ENCODE measurements around the gene NFATC4. TPM values are rescaled to one million over a fixed set of nuclear protein-coding genes. Genes with fewer than 3 reads are reported as not detected.

The NFATC4 gene
- total RNA-seq, 2 experiments from 2014 or later: not detected

- H3K36me3 ChIP-seq (ENCODE audit: insufficient read depth, low read length): no peaks in the 10 kb centered on the region
- POLR2A ChIA-PET: no interaction called here
- no peak overlapping the region for H3K27ac ChIP-seq (ENCODE audit: low read depth in 1 of 2, low read length in 2 of 2)
- DNase-seq (no peak), ATAC-seq (ENCODE audit: poor library complexity) (no peak)
- no peaks in the 10 kb centered on the region for H3K27me3 ChIP-seq (ENCODE audit: control insufficient read depth in 1 of 2, insufficient read depth in 2 of 2, low read length in 2 of 2)
- H3K9me3 ChIP-seq (ENCODE audit: control insufficient read depth in 1 of 2, insufficient read depth in 1 of 2, low read length in 2 of 2): no peaks in the 10 kb centered on the region
- H3K4me3 Mint-ChIP-seq: no peak overlapping the region
- no peaks in the 10 kb centered on the region for H3K9me3 Mint-ChIP-seq
- no peaks in the 10 kb centered on the region for H3K4me1 Mint-ChIP-seq (ENCODE audit: low read depth)
- no peak for TF ChIP-seq CTCF (IDR thresholded peaks at IDR 0.05)
- H3K36me3 Mint-ChIP-seq (ENCODE audit: low read depth): no peaks in the 10 kb centered on the region
- no peaks in the 10 kb centered on the region for H3K4me1 ChIP-seq (ENCODE audit: insufficient read depth, low read length)
- no peak overlapping the region for H3K27ac Mint-ChIP-seq
- intact Hi-C loops (cut with DNase I, micrococcal nuclease): loop anchor here in 1 of 2 experiments (5.0 kb wide), 1 partner anchor 33 kb away; no protein-coding TSS in a partner anchor
- no peak overlapping the region for H3K4me3 ChIP-seq (ENCODE audit: low read length)
- CTCF ChIA-PET: no interaction called here
- peaks cover 5% of the 10 kb centered on the region for H3K27me3 Mint-ChIP-seq
Measured at GRCh38 chr14:24414732-24415420, 46.9 kb downstream of the NFATC4 start.

- no peak for ATAC-seq (ENCODE audit: poor library complexity)
- Mint-ChIP-seq H3K27ac (no peak overlapping the region), H3K9me3 (no peaks in the 10 kb centered on the region), H3K36me3 (ENCODE audit: low read depth) (no peaks in the 10 kb centered on the region), H3K4me1 (ENCODE audit: low read depth) (no peaks in the 10 kb centered on the region), H3K27me3 (peaks cover 5% of the 10 kb centered on the region), H3K4me3 (no peak overlapping the region)
- intact Hi-C loops (cut with DNase I, micrococcal nuclease): loop anchor here in 1 of 2 experiments (5.0 kb wide), 1 partner anchor 33 kb away; no protein-coding TSS in a partner anchor
- CTCF ChIA-PET: no interaction called here
- POLR2A ChIA-PET: no interaction called here
- no peak overlapping the region for H3K4me3 ChIP-seq (ENCODE audit: low read length)
- no peak overlapping the region for H3K27ac ChIP-seq (ENCODE audit: low read depth in 1 of 2, low read length in 2 of 2)
- H3K27me3 ChIP-seq (ENCODE audit: control insufficient read depth in 1 of 2, insufficient read depth in 2 of 2, low read length in 2 of 2): no peaks in the 10 kb centered on the region
- H3K4me1 ChIP-seq (ENCODE audit: insufficient read depth, low read length): no peaks in the 10 kb centered on the region
- no peak for TF ChIP-seq CTCF (IDR thresholded peaks at IDR 0.05)
- H3K36me3 ChIP-seq (ENCODE audit: insufficient read depth, low read length): no peaks in the 10 kb centered on the region
- DNase-seq: no peak
- no peaks in the 10 kb centered on the region for H3K9me3 ChIP-seq (ENCODE audit: control insufficient read depth in 1 of 2, insufficient read depth in 1 of 2, low read length in 2 of 2)
Measured at GRCh38 chr14:24415421-24416253, 47.7 kb downstream of the NFATC4 start.

DNA sequence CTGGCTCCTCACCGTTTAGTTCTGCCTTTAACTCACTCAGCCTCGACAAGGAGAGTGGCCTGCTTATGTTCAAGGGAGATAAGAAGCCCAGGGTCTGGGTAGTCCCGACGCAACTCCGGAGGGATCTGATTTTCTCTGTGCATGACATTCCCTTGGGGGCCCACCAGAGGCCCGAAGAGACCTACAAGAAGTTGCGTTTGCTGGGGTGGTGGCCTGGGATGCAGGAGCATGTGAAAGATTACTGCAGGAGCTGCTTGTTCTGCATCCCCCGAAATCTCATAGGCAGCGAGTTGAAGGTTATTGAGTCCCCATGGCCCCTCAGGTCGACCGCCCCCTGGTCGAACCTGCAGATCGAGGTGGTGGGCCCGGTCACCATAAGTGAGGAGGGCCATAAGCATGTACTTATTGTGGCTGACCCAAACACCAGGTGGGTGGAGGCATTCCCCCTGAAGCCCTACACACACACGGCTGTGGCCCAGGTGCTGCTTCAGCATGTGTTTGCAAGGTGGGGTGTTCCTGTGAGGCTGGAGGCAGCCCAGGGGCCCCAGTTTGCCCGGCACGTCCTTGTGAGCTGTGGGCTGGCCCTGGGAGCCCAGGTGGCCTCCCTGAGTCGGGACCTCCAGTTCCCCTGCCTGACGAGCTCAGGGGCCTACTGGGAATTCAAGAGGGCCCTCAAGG, 48.4 kb downstream of the NFATC4 start:
- H3K9me3 ChIP-seq (ENCODE audit: control insufficient read depth in 1 of 2, insufficient read depth in 1 of 2, low read length in 2 of 2): no peaks in the 10 kb centered on the region
- H3K27ac ChIP-seq (ENCODE audit: low read depth in 1 of 2, low read length in 2 of 2): no peak overlapping the region
- Mint-ChIP-seq H3K36me3 (ENCODE audit: low read depth) (no peaks in the 10 kb centered on the region), H3K4me1 (ENCODE audit: low read depth) (no peaks in the 10 kb centered on the region), H3K27ac (no peak overlapping the region), H3K9me3 (no peaks in the 10 kb centered on the region), H3K4me3 (no peak overlapping the region), H3K27me3 (peaks cover 5% of the 10 kb centered on the region)
- no peak overlapping the region for H3K4me3 ChIP-seq (ENCODE audit: low read length)
- CTCF ChIA-PET: no interaction called here
- intact Hi-C loops (cut with DNase I, micrococcal nuclease): loop anchor here in 1 of 2 experiments (5.0 kb wide), 1 partner anchor 34 kb away; no protein-coding TSS in a partner anchor
- H3K36me3 ChIP-seq (ENCODE audit: insufficient read depth, low read length): no peaks in the 10 kb centered on the region
- ATAC-seq (ENCODE audit: poor library complexity) (no peak), DNase-seq (no peak)
- POLR2A ChIA-PET: no interaction called here
- no peaks in the 10 kb centered on the region for H3K27me3 ChIP-seq (ENCODE audit: control insufficient read depth in 1 of 2, insufficient read depth in 2 of 2, low read length in 2 of 2)
- TF ChIP-seq CTCF (IDR thresholded peaks at IDR 0.05): no peak
- no peaks in the 10 kb centered on the region for H3K4me1 ChIP-seq (ENCODE audit: insufficient read depth, low read length)

Measured in CD4-positive, alpha-beta T cell (primary cell).